Fibroblast of gingiva (primary cell): ENCODE results near the gene FAM171A2.
"Not testable (repeated sequence)": the region's sequence is repeated elsewhere in the genome, so short reads cannot be mapped to it uniquely, and the experiment has no call there.

ENCODE experiments used
- DNase-seq: peaks from one replicate; pipeline ENCODE4 v3.0.0-alpha.2; 2011; ENCODE audit warnings: low read depth

The FAM171A2 gene

DNA sequence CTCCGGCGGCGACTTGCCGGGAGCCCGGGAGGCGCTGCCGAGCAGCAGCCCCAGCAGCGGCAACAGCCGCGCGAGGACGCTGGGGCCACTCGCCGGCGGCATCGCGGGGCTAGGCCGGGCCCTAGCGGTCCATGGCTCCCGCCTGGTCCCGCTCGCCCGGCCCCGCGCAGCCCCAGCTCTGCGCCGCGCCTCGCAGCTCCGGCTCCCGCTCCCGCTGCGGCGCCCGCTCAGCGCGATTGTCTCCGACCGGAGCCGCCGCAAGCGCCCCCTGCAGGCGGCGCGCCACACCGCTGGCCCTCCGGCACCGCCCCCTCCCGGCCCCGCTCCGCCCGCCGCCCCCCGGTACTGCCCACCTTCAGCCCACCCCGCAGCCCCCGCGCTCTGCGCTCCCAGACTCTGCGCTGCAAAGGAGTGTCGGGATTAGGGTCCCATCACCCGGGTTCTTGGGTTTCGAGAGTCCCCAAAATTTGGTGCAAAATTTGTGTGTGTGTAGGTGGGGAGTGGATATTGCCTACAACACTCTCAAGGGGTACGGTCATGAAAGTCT lies at the start of gene FAM171A2:
Gene FAM171A2 (minus strand): TSS at position 241 of the 547 bp plus-strand sequence. CDS start 139 bp downstream, at position 102.
- peak; percentile 27 for DNase-seq

DNA sequence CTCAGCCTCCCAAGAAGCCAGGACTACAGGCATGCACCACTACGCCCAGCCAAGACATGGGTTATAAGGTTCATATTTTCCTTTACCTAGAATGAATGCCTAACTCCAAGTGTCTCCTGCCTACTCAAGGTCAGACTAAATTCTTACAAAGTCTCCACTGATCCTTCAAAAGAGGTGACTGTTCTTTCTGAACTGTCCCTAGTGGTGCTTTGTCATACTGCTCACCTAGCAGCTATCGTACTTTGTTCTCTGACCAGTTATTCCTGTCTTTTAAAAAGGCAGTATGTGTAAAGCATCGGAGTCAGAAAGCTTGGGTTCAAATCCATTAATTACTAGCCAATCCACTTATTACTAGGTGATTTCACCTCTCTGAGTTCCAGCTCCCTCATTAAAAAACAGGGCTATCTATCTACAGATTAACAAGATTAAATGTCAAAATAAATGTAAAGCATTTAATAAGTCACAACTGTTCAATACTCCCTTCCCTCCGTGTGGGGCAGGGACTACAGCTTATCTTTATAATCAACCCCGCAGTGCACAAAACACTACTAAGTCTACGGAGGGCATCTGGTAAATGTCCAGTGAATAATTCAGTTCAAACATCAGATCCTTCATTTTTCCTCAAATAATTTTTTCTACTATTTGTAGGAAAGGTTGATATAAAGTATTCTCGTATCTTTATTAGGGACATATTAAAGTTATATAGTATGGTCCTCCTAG lies 45.8 kb upstream of the FAM171A2 start:
- no peak for DNase-seq

DNA sequence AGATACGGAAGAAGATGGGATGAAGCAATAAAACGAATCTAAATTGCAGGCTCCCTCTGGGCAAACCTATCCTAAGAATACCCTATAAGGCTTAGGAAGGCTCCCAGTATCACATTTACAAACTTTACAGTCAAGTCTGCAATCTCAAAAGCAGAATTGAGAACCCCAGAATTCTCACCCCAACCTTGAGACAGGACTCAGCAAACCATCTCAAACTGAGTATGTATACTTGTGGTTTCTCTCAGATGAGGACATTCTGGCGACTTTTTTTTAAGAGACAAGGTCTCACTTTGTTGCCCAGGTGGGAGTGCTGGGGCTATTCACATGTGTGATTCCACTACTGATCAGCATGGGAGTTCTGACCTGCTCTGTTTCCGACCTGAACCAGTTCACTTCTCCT lies 45.1 kb upstream of the FAM171A2 start:
- DNase-seq: no peak

DNA sequence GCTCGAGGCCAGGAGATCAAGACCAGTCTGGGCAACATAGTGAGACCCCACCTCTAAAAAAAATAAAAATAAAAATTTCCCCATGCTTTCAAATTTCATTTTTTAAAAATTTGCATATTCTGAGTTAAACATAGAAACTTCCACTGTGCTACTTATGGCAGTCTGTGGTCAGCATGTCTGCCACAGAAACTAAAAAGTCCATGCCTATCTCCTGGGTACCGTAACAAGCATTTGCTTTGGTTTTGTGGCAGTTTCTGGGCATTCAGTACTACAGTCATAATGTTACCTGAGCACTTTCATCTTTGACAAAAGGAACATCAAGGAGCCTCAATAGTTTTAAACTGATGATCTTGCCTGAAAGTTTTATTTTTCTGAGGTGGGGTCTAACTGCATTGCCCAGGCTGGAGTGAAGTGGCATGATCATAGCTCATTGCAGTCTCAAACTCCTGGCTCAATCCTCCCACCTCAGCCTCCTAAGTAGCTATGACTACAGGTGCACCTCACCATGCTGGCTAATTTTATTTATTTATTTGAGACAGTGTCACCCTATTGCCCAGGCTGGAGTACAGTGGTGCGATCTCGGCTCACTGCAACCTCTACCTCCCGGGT lies 39.0 kb upstream of the FAM171A2 start:
- DNase-seq: no peak

DNA sequence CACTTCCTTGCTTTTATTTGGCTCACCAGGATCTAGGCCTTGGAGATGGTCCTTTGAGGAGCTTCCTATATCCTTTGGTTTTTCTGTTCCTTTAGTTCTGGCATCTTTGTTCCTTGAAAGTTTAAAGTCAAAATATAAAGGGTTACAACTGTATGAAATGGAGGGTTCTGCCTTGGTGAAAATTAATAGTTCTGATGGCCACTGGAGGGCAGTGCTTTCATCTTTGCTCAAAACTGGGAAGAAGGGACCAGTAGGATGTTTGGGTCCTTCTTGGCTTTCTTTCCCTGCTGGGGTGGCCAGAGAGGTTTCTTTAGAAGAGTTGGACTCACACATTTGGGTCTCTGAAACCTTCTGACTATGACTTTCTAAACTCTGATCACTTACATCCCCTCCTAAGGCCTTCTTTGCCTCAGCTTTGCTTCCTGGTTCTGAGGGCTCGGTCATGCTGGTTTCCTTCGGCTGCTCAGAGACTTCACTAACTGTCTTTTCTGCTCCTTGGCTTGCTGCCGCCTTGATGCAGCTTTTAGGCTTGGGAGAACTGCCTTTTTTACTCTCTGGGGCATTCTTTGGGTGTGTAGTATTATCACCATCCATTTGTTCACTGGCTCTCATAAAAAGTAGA lies 36.7 kb upstream of the FAM171A2 start:
- peak; percentile 21 for DNase-seq

DNA sequence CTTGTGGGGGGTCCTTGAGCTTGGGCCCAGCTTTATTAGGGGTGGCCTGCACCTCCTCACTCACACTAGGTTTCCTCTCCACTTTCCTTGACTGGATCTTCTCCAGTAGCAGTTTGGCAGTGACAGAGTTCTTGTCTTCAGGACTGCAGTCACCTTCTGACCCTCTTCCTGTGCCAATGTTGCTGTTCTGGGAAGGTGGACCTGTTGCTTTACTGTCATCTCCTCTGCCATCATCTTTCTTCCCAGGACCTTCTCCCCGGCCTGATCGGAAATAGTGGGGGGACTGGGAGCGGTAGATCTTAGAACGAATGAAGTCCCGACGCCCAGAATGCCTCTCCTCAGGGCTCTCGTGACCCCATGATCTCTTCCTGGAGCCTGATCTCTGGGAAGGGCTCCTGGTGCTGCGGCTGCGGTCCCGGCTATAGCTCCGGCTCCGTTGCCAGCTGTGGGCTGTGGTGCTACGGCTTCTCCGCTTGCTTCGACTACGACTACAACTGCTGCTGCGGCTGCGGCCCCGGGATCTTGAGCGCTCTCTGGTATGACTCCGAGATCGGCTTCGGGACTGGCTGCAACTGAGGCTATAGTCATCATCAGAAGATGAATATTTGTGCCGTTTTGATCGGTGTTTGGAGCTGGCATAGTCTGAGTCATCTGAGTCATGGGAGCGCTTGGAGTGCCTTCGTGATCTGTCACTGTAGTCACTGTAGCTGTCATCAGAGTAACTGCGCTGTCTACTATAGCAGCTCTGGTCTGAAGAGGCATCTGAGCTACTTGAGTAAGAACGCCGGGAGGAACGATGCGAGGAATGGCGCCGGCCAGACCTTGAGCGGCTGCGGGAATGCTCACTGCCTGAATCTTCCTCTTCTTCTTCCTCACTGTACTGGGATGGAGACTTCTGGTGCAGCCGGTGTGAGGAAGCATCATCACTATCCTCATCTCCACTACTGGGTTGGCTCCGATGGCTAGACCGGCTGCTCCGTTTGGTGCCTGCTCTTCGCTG lies 35.3 kb upstream of the FAM171A2 start:
- no peak for DNase-seq

DNA sequence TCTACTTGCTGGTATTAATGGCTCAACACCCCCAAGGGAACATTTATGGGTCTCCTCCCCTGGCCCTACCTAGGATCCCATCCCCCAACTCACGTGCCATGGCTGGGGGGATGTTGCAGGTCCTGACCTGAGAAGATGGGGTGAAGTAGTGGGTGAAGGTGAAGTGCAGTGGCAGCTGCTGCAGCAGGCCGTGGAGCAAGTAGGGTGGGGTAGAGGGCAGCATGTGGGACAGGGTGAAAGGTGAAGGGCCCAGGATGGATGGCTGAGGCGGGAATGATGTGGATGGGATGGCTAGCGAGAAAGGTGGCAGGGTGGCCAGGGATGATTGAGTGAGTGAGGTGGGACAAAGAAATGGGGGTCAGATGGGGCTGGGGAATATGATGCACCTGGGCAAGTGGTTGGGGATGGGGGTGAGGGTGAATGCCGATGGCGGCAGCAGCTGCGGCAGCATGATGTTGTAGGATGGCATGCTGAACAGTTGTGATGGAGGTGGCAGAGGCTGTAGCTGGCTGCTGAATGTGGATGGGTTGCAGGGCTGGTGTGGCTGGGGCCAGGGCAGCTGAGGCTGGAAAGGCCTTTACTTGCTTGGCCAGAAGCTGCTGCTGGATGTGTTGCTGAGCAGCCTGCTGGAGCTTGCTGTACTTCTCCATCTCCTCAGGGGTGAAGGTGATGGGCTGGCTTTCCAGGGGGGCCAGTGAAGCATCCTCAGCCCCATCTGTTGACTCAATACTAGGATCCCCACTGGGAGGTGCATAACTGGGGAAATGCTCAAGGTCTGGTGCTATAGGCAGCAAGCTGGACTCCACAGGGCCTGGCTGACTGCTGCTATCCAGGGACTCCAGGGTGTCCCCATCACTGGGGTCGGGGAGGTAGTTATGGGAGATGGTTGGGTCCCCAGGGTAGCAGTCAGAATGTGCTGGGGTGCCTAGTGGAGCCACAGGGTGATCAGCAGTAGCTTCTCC lies 34.1 kb upstream of the FAM171A2 start:
- DNase-seq: no peak

DNA sequence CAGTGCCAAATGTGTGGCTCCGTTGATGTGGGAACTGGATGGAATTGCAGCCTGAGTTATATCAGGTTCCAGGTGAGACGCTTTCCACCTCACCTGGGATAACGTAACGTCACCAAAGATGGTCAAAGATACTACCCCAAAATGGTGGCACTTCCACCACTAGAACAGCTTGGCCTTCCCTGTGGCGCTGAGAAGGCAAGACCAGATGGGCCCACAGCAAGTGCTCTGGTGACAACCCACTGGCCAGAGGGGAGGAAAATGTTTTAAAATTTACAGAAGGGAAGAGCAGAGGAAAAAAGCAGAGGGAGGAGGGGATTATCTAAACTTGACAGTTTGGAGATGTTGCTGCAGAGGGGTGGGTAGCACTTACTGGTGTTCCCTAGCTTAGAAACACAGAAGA lies 33.3 kb upstream of the FAM171A2 start:
- no peak for DNase-seq

DNA sequence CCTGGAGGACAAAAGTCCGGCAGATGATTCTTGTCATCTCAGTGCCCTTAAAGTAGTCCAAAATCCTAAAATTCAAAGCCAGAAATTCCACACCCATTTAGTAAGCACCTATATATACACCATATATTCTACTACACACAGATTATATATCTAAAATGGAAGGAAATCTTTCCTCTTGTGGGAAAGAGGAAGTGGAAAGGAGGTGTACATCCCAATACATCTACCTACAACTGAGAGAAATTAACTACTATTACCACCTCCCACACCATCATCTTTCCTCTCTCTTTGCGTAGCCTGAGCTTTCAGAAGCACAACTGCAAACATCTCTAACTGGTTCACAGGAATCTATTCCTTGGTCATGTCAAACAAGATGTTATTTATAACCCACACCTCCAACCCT lies 31.2 kb upstream of the FAM171A2 start:
- no peak for DNase-seq

DNA sequence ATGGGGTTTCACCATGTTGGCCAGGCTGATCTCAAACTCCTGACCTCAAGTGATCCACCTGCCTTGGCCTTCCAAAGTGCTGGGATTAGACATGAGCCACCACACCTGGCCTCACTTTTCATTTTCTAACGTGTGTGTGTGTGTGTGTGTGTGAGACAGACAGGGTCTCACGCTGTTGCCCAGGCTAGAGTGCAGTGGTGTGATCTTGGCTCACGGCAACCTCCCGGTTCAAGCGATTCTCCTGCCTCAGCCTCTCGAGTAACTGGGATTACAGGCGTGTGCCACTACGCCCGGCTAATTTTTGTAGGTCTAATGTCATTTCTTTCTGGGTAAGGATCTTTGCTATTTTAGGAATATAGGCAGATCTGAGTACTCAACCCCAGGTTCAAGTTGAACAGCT lies 30.5 kb upstream of the FAM171A2 start:
- not testable (repeated sequence) for DNase-seq

DNA sequence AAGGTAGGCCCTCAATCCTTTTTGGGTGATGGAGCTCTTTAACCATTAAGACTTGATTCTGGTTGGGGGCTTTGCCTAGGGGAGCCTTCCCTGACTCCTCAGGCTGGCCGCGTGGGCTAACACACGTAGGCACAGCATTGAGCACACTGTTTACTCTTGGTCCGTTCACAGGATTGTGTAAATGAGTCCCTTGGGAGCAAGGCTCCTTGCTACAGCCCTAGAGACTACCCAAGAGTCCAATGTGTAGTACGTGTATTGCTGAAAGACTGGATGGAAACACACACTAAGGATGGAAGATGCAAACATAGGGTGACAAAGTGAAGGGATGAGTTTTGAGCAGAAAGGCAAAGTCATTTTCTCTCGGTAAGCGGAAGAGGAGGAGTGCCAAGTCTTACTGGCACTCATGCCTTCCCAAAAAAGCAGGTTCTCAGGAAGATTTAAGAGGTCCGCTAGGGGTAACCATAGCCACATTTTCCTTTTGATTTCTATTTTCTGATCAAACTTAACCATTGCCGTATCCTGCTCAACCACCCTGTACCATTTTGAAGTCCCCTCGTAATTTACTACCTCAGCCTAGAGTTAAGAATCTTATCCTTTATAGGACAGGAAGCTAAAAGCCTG lies 26.7 kb upstream of the FAM171A2 start:
- DNase-seq: no peak

DNA sequence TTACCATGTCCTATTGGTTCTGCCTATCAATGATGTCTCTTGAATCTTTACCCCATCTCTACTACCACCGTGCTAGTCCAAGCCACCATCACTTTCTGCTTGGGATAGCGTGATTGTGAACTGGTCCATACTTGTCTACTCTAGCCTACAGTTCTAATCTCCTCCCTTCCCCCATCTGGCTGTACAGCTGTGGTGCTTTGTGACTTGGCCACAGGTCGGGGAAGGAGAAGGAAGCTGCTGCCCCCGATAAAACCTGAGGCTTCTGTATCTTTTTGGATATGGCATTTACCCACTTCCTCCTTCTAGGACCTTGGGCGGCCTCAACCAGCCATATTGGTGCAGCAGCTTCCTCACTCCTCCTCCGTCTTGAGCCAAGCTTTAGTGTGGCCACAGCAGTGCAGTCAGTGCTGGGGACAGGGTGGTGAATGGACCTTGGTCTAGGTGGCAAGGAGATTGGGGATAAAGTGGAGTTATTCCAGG lies 26.1 kb upstream of the FAM171A2 start:
- no peak for DNase-seq

DNA sequence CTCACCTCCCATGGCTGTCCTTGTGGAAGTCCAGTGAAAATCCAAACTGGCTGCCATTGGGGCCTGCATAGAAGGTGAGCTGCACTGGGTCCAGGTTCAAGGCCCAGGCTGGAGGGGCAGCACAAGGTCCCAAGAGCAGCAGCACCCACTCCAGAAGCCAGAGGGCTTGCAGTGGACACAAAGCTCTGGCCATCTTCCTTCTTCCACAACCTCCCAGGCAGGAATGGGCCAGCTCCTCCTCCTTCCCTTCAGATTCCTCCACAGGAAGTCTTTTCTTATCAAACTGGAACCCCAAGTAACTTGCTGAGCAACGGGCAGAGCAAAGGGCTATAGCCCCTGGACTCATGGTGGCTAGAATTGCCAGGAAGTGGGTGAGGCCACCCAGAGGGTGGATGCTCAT lies 25.6 kb upstream of the FAM171A2 start, which contains the start of gene ITGA2B:
Gene ITGA2B (minus strand): TSS at position 369 of the 400 bp plus-strand sequence. CDS start 176 bp downstream, at position 193.
- DNase-seq: no peak

DNA sequence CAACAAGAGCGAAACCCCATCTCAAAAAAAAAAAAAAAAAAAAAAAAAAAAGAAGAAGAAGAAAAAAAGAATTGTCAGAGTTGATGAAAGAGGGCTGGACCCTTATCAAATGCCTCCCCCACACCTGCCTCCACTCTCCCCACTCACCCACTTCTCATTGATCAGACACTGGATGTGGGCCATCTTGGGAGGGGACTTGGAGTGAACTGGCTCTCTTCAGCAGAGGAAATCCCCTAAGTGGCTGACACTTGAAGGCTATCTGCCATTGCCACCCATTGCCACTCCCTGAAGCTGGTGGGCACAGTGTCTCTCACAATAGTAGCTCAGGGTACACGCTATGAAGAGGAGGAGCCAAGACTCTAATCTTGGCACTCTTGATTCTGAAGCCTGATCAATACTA lies 24.2 kb upstream of the FAM171A2 start:
- DNase-seq: no peak

DNA sequence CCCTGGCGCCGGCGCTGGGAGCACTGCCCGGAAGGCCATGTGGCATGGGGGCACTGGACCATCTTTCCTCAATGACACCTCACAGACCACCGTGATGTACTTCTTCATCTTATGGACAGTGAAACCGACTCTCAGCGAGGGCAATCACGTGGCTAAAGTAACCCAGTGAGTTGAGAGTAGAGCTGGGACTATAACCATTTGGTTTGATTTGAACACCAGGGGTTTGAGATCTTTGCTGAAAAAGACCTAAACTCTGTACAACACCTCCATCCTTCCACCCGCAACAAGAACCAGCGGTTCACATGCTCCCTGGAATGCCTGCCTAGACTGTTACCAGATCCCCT lies 22.5 kb upstream of the FAM171A2 start:
- no peak for DNase-seq

DNA sequence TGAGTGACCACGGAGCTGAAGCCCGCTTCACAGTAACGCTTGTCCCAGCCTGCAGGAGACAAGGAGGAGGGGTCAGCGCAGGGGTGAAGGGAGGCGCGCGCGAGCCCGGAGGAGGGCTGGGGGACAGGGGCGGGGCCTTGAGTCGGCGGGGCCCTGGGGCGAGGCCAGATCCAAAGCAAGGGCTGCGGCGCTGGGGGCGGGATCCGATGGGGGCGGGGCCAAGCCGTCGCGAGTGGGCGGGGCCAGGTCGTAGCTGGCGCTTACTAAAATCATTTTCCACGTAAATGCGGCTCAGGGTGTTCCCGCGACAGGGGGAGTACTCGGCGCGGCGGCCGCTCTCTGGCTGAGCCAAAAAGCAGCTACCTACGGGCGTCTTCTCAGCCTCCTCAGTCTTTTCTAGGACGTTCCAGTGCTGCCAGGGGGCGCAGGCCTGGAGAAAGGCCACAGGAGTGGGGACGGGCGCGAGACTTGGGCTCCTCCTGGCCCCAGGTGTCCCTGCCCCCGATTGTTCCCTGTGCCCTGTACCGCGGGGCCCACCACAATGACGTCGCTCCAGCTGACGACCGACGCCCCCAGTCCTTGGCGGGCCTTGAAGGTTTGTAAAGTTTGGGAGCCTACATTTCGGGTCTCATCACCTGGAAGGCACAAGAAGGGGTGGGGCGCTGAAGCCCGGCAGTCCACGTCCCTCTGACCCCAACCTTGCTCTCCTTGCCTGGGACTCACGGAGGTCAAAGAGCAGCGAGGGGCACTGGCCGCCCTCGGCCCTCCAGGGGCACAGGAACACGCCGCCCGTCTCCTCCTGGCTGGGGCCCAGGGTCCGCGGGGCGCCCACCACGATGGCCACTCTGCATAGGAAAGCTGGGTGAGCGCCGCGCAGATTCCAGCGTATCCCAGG lies 21.9 kb upstream of the FAM171A2 start:
- peak; percentile 55 for DNase-seq

DNA sequence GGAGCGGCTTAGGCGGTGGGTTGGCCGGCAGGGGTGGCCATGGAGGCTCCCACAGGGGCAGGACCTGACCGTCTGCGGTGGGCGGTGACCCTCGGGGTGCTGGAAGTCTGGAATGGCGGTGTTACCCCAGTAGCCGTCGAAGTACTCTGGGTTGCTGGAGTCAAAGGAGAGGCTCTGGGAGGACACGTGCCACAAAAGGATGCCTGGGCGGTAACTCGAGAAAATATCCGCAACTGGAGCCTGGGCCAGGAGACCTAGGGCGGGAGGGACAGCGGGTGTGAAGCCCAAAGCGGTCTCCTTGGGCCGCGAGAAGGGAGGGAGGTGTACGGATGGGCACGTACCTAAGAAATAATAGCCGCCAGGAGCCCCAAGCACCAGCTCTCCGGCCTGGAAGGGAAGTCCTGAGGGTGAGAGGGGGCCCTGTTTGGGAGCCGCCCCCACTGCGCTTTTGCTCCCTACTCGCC lies 21.2 kb upstream of the FAM171A2 start:
- no peak for DNase-seq

DNA sequence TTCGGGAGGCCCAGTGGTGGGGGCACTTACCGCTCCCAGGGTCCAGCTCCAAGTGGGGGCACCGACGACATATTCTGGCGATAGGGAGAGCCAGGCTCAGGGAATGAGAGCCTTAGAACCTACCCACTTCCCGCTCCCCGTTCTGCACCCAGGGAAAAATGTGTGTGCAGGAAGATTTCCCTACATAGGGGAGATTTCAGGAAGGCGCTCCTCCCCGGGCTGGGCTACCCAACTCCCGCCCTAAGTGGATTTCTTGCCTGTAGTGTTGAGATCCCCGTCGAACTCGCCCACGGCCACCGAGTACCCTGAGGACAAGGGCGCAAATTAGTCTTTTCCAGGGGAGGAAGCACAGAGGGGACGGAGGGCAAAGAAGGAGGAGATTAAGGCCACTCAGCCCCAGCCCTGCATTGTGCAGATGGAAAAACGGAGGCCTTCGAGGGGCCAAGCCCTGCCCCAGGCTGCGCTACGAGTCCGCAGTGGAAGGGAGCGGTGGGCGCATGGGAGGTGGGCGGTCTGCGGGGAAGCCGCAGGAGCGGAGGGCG lies 20.7 kb upstream of the FAM171A2 start:
- DNase-seq: no peak

DNA sequence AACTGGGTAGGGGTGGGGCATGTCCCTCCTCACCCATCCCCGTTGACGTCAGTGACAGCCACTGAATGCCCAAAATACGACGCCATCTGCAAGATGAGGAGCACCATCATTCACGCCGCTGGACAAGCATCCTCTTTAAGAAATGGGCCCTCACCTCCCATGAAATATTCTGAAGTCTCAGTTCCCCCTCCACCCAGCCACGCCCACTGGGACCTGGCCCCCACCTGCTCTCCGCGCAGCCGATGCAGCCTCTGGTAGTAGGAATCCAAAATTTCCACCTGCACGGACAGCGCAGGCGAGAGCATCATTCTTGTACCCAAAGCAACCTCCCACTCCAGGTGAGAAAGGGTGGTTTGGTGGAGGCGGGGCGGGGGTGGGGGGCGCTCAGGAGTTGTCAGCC lies 20.2 kb upstream of the FAM171A2 start:
- DNase-seq: no peak
